Smooth muscle cell of the umbilical artery (primary cell): ENCODE measurements around the gene APOL6. TPM values are rescaled to one million over a fixed set of nuclear protein-coding genes. Genes with fewer than 3 reads are reported as not detected.

Source experiments
- total RNA-seq: library from RNA; depleted of rRNA; stranded (reverse); fragments of >200 nt; gene quantifications from 2 replicates; pipeline ENCODE4 v1.2.3, GENCODE V29; 2014

Gene APOL6
- total RNA-seq = 13.6 and 20.5 TPM in 2 replicates

GRCh38 chr22:35648066-35649025 lies at the start of gene APOL6:
Gene APOL6, plus strand, starts transcription at chr22:35648446. Its CDS starts 7,980 bp downstream, at chr22:35656426.

GRCh38 chr22:35617137-35617755 lies 31.0 kb upstream of the APOL6 start, which contains the start of gene MB:
Gene MB, minus strand, starts transcription at chr22:35617329. Its CDS starts 72 bp downstream, at chr22:35617257.

DNA sequence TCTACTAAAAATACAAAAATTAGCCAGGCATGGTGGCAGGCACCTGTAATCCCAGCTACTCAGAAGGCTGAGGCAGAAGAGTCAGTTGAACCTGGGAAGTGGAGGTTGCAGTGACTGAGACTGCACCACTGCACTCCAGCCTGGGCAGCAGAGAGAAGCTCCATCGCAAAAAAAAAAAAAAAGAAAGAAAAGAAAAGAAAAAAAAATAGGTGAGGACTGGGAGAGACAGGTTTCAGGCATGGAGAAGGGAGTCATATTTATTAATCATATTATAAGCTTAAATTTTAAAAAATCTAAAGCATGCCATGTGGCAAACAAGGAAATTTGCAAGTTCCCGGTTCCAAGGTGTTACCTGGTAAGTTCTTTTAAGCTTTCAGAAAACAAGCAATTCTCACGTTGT lies 69.3 kb downstream of the APOL6 start, which contains the start of gene APOL5:
Gene APOL5, plus strand, starts transcription at position 301 of the 400 bp plus-strand sequence. Its CDS starts 0 bp downstream, at position 301.

Other genes starting within 250 kb of the APOL6 start
- 6.5 and 35.5 TPM in 2 replicates for gene MCM5, start 248.3 kb upstream of the APOL6 start, total RNA-seq
- gene RASD2, start 107.6 kb upstream of the APOL6 start, total RNA-seq = 0.46 and 0.89 TPM in 2 replicates
- not detected in 2 replicates for gene MB, start 31.1 kb upstream of the APOL6 start, total RNA-seq
- gene APOL5, start 69.4 kb downstream of the APOL6 start, total RNA-seq = not detected in 2 replicates